ENCODE measurements around the gene APIP.

APIP gene

GRCh38 chr11:34964610-34965331 lies 48.6 kb upstream of the APIP start:
- H3K4me1 ChIP-seq (ENCODE audit: control insufficient read depth, insufficient read depth, low read length): no peaks in the 10 kb centered on the region
- H3K36me3 ChIP-seq (ENCODE audit: control insufficient read depth in 2 of 2, insufficient read depth in 1 of 2, low read length in 2 of 2): peaks cover under 1 to 31% of the 10 kb centered on the region in 2 experiments; a peak in 2 of 3 replicates
- TF ChIP-seq ZNF529 (tag by site-specific recombination; IDR thresholded peaks at IDR 0.05; ENCODE audit: insufficient replicate concordance): no peak
- TF ChIP-seq MZF1 (tag by site-specific recombination; IDR thresholded peaks at IDR 0.05; ENCODE audit: borderline replicate concordance): no peak
- TF ChIP-seq ZSCAN18 (tag by site-specific recombination; IDR thresholded peaks at IDR 0.05): no peak
- TF ChIP-seq ZNF626 (tag by site-specific recombination; IDR thresholded peaks at IDR 0.05): no peak
- no peak for TF ChIP-seq WT1 (tag by site-specific recombination; IDR thresholded peaks at IDR 0.05)
- no peak for TF ChIP-seq ZNF148 (tag by site-specific recombination; IDR thresholded peaks at IDR 0.05; ENCODE audit: borderline replicate concordance)
- no peak for TF ChIP-seq ZNF555 (tag by site-specific recombination; conservative IDR thresholded peaks at IDR 0.05)
- TF ChIP-seq SP2 (tag by site-specific recombination; IDR thresholded peaks at IDR 0.05): no peak
- TF ChIP-seq YY1 (tag by site-specific recombination; IDR thresholded peaks at IDR 0.05): no peak
- no peak for TF ChIP-seq ZNF114 (tag by site-specific recombination; IDR thresholded peaks at IDR 0.05)
- TF ChIP-seq ZNF701 (tag by site-specific recombination; IDR thresholded peaks at IDR 0.05): no peak
- no peak for TF ChIP-seq ZNF169 (tag by site-specific recombination; IDR thresholded peaks at IDR 0.05)
- TF ChIP-seq ZFP41 (tag by site-specific recombination; IDR thresholded peaks at IDR 0.05; ENCODE audit: borderline replicate concordance): no peak
- TF ChIP-seq ZNF404 (tag by site-specific recombination; IDR thresholded peaks at IDR 0.05): no peak
- TF ChIP-seq SETDB1 (IDR thresholded peaks at IDR 0.05; ENCODE audit: insufficient read length, low read length): no peak
- no peak for TF ChIP-seq ZBTB48 (tag by site-specific recombination; IDR thresholded peaks at IDR 0.05)
- TF ChIP-seq ZNF133 (tag by site-specific recombination; IDR thresholded peaks at IDR 0.05): no peak
- no peak for TF ChIP-seq ZBTB10 (tag by site-specific recombination; IDR thresholded peaks at IDR 0.05)
- H3K4me3 ChIP-seq (ENCODE audit: low read depth, low read length): no peak overlapping the region
- no peaks in the 10 kb centered on the region for H3K9me3 ChIP-seq (ENCODE audit: control insufficient read depth, insufficient read depth, low read depth, low read length)
- H3K27ac ChIP-seq (ENCODE audit: extremely low read depth, low read depth, low read length): no peak overlapping the region
- POLR2A ChIA-PET: no interaction called here
- CTCF ChIA-PET: no interaction called here

GRCh38 chr11:34963351-34963750 lies 47.2 kb upstream of the APIP start:
- H3K4me1 ChIP-seq (ENCODE audit: control insufficient read depth, insufficient read depth, low read length): no peaks in the 10 kb centered on the region
- TF ChIP-seq ZNF324 (tag by site-specific recombination; IDR thresholded peaks at IDR 0.05): no peak
- no peak for TF ChIP-seq MZF1 (tag by site-specific recombination; IDR thresholded peaks at IDR 0.05; ENCODE audit: borderline replicate concordance)
- no peak for TF ChIP-seq GLI2 (tag by site-specific recombination; IDR thresholded peaks at IDR 0.05; ENCODE audit: borderline replicate concordance, low read depth)
- TF ChIP-seq ZNF132 (tag by site-specific recombination; IDR thresholded peaks at IDR 0.05; ENCODE audit: borderline replicate concordance): no peak
- no peak overlapping the region for H3K27ac ChIP-seq (ENCODE audit: extremely low read depth, low read depth, low read length)
- no peaks in the 10 kb centered on the region for H3K9me3 ChIP-seq (ENCODE audit: control insufficient read depth, insufficient read depth, low read depth, low read length)
- H3K4me3 ChIP-seq (ENCODE audit: low read depth, low read length): no peak overlapping the region
- ChIA-PET POLR2A (no interaction called here), CTCF (no interaction called here)
- peaks cover 0 to 22% of the 10 kb centered on the region in 2 experiments; a peak in 2 of 3 replicates for H3K36me3 ChIP-seq (ENCODE audit: control insufficient read depth in 2 of 2, insufficient read depth in 1 of 2, low read length in 2 of 2)
